ENCODE results near the gene PHLPP1. TPM values are rescaled to one million over a fixed set of nuclear protein-coding genes. Genes with fewer than 3 reads are reported as not detected.
"Not testable (repeated sequence)": the region's sequence is repeated elsewhere in the genome, so short reads cannot be mapped to it uniquely, and the experiment has no call there.

PHLPP1 gene
- total and polyA plus RNA-seq, 12 donors, result 13.8 to 61.6 (median 37.8) TPM

- no peak for DNase-seq
- peaks cover 0 to 6% of the 10 kb centered on the region in 2 donors for H3K4me1 ChIP-seq (replicated peaks in 1 of 2)
- H3K27ac ChIP-seq, result no peak overlapping the region
- H3K4me3 ChIP-seq, result no peak overlapping the region
- intact Hi-C loops (cut with DNase I), result loop anchor here in 1 of 2 donors (10.0 kb wide), 1 partner anchor 46 kb away; no protein-coding TSS in a partner anchor
- no peaks in the 10 kb centered on the region for H3K36me3 ChIP-seq (replicated peaks in 1 of 2)
- 61 to 65% (median 64%) methylated on average over 6 of the region's 6 CpGs for WGBS, 4 donors
- TF ChIP-seq CTCF (IDR thresholded peaks at IDR 0.05) (no peak), POLR2A (IDR thresholded peaks at IDR 0.05) (no peak)
- peaks cover 0 to 7% (median 0%) of the 10 kb centered on the region in 3 donors for H3K9me3 ChIP-seq (replicated peaks in 1 of 3)
- no peaks in the 10 kb centered on the region for H3K27me3 ChIP-seq
These were observed 25.0 kb upstream of the PHLPP1 start for GRCh38 chr18:62690236-62690815.

DNA sequence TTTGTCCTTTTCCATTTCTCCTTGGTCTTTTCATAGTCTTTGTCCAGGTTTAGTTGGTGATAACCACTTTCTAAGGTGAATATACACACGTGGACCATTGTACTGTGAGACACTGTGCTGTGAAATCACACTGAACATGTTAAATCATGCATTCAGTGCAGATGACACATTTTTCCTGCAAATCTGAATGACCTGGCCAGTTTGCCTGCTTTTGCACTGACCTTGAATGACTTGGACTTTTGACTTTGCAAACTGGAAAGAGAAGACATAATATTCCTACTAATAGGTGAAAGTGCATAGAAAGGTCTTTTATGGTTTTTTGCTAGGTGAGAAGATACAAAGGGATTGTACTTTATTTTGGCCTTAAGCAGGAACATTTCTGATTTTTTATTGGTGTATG lies 21.7 kb upstream of the PHLPP1 start:
- no peak for TF ChIP-seq POLR2A (IDR thresholded peaks at IDR 0.05)
- TF ChIP-seq CTCF (IDR thresholded peaks at IDR 0.05), result no peak
- Histone ChIP-seq H3K4me3 (no peak overlapping the region), H3K27ac (no peak overlapping the region), H3K36me3 (replicated peaks in 1 of 2) (no peaks in the 10 kb centered on the region), H3K4me1 (replicated peaks in 1 of 2) (peaks cover 0 to 6% of the 10 kb centered on the region in 2 donors), H3K27me3 (no peaks in the 10 kb centered on the region), H3K9me3 (replicated peaks in 1 of 3) (peaks cover 0 to 7% (median 0%) of the 10 kb centered on the region in 3 donors)
- intact Hi-C loops (cut with DNase I), result loop anchor here in 1 of 2 donors (10.0 kb wide), 1 partner anchor 49 kb away; no protein-coding TSS in a partner anchor
- 41 to 53% (median 48%) methylated on average over 1 of the region's 1 CpG for WGBS, 4 donors
- peak in 2 of 7 donors; percentile 10 to 25 for DNase-seq

- TF ChIP-seq POLR2A (IDR thresholded peaks at IDR 0.05), result no peak
- no peak for TF ChIP-seq CTCF (IDR thresholded peaks at IDR 0.05)
- H3K4me3 ChIP-seq, result no peak overlapping the region
- no peak for DNase-seq
These were observed 17.7 kb upstream of the PHLPP1 start for GRCh38 chr18:62697636-62698035.

GRCh38 chr18:62702259-62702658 lies 13.1 kb upstream of the PHLPP1 start:
- no peak overlapping the region for H3K27ac ChIP-seq
- H3K36me3 ChIP-seq (replicated peaks in 1 of 2), result no peaks in the 10 kb centered on the region
- intact Hi-C loops (cut with DNase I), result loop anchor here in 1 of 2 donors (10.0 kb wide), 1 partner anchor 107 kb away; no protein-coding TSS in a partner anchor
- DNase-seq, result no peak
- TF ChIP-seq POLR2A (IDR thresholded peaks at IDR 0.05) (no peak), CTCF (IDR thresholded peaks at IDR 0.05) (no peak)
- H3K4me1 ChIP-seq (replicated peaks in 1 of 2), result no peaks in the 10 kb centered on the region
- H3K4me3 ChIP-seq, result no peak overlapping the region
- no peaks in the 10 kb centered on the region for H3K27me3 ChIP-seq
- H3K9me3 ChIP-seq (replicated peaks in 1 of 3), result no peaks in the 10 kb centered on the region
- 60 to 75% (median 61%) methylated on average over 1 to 9 of the region's 9 CpGs for WGBS, 4 donors

More at GRCh38 chr18:62697636-62698035, 17.7 kb upstream of the PHLPP1 start:
- Histone ChIP-seq H3K4me1 (replicated peaks in 1 of 2) (peaks cover 0 to 6% of the 10 kb centered on the region in 2 donors), H3K27me3 (no peaks in the 10 kb centered on the region), H3K36me3 (replicated peaks in 1 of 2) (no peaks in the 10 kb centered on the region), H3K27ac (no peak overlapping the region), H3K9me3 (replicated peaks in 1 of 3) (no peaks in the 10 kb centered on the region)
- intact Hi-C loops (cut with DNase I), result loop anchor here in 1 of 2 donors (10.0 kb wide), 1 partner anchor 53 kb away; no protein-coding TSS in a partner anchor

GRCh38 chr18:62706879-62707278 lies 8.5 kb upstream of the PHLPP1 start:
- H3K27me3 ChIP-seq; H3K4me3 ChIP-seq; DNase-seq; H3K27ac ChIP-seq; H3K36me3 ChIP-seq (replicated peaks in 1 of 2); H3K9me3 ChIP-seq (replicated peaks in 1 of 3); H3K4me1 ChIP-seq (replicated peaks in 1 of 2): not testable (repeated sequence)
- intact Hi-C loops (cut with DNase I), result loop anchor here in 1 of 2 donors (10.0 kb wide), 1 partner anchor 112 kb away; no protein-coding TSS in a partner anchor
- WGBS, 4 donors, result 78 to 86% (median 80%) methylated on average over 8 of the region's 8 CpGs

DNA sequence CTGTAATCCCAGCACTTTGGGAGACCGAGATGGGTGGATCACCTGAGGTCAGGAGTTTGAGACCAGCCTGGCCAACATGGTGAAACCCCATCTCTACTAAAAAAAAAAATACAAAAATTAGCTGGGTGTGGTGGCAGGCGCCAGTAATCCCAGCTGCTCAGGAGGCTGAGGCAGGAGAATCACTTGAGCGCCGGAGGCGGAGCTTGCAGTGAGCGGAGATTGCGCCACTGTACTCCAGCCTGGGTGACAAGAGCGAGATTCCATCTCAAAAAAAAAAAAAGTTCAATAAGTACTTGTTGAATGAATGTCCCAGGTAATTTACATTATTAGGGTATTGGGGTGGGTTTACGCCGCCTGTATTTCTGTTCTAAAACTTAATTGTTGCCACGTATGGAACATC lies 5.4 kb upstream of the PHLPP1 start:
- 92 to 94% (median 93%) methylated on average over 11 of the region's 11 CpGs for WGBS, 4 donors
- not testable (repeated sequence) for H3K27ac ChIP-seq; H3K4me3 ChIP-seq; H3K27me3 ChIP-seq; H3K4me1 ChIP-seq (replicated peaks in 1 of 2); H3K9me3 ChIP-seq (replicated peaks in 1 of 3); DNase-seq; H3K36me3 ChIP-seq (replicated peaks in 1 of 2)
- intact Hi-C loops (cut with DNase I), result loop anchor here (5.0 to 10.0 kb wide), 4 partner anchors 115 to 705 kb away; no protein-coding TSS in a partner anchor
